Body of pancreas (tissue), 4 donors: ENCODE results near the gene GABRB1. TPM values are rescaled to one million over a fixed set of nuclear protein-coding genes. Genes with fewer than 3 reads are reported as not detected.

Experiments
- ATAC-seq: fragments of 150-250 bp; one replicate; pipeline ENCODE4 v1.9.1; 2016
- DNase-seq, 4 donors: peaks; one replicate each; pipeline ENCODE4 v3.0.0-alpha.2; 2019
- H3K27ac ChIP-seq, 4 donors: fragments of 200-600 bp; sonication (generic); 1 replicate in 3 of 4; 2 replicates in 1 of 4; pipeline versions ENCODE4 v1.5.1 to v1.6.1; 2016 to 2019; ENCODE audit warnings: mild to moderate bottlenecking in 1 of 4, mixed read lengths in 1 of 4, moderate library complexity in 1 of 4
- H3K27me3 ChIP-seq, 2 donors: fragments of 200-600 bp; sonication (generic); one replicate each; pipeline ENCODE4 v1.6.0; 2016; ENCODE audit warnings: mild to moderate bottlenecking in 1 of 2
- H3K36me3 ChIP-seq, 2 donors: fragments of 200-600 bp; sonication (generic); replicated peaks in 1 of 2; 2 replicates each; pipeline ENCODE4 v1.5.1; 2016; ENCODE audit warnings: low read depth in 2 of 2; ENCODE audit not compliant: insufficient read depth in 1 of 2
- H3K4me1 ChIP-seq: fragments of 200-600 bp; sonication (generic); one replicate; pipeline ENCODE4 v1.6.0; 2016
- H3K4me3 ChIP-seq, 2 donors: fragments of 200-600 bp; sonication (generic); 1 replicate in 1 of 2; 2 replicates in 1 of 2; pipeline ENCODE4 v1.5.1; 2016 to 2019
- H3K9me3 ChIP-seq, 3 donors: fragments of 200-600 bp; sonication (generic); 1 replicate in 2 of 3; 2 replicates in 1 of 3; pipeline ENCODE4 v1.5.1; 2016
- POLR2A ChIP-seq, 3 donors: fragments of 450-650 bp; IDR thresholded peaks; one replicate each; pipeline ENCODE4 v1.6.1; 2016; ENCODE audit warnings: antibody characterized with exemption in 3 of 3, mild to moderate bottlenecking in 2 of 3
- WGBS, 2 donors: methylation state at CpG; one replicate each; pipeline ENCODE4 v1.1.5; 2017; 5-methylcytosine and 5-hydroxymethylcytosine counted together
- intact Hi-C: fragments of 100-400 bp; cut with DNase I; formaldehyde crosslinking; loops from one replicate; pipeline ENCODE4 v1.15.1; 2023
- total RNA-seq, 2 donors: library from RNA; depleted of rRNA; stranded (reverse); fragments of >200 nt; gene quantifications; one replicate each; pipeline ENCODE4 v1.1.0, GENCODE V29; 2016
- TF ChIP-seq, protein P1 (sequence below), 7 experiments: fragments of 450-650 bp in 4 of 7; fragments of 200-600 bp in 3 of 7; sonication (generic) in 3 of 7; IDR thresholded peaks; one replicate each; pipeline ENCODE4 v1.5.1; 2016 to 2019; ENCODE audit warnings: antibody characterized with exemption in 7 of 7

GABRB1 gene
- total RNA-seq, 2 donors from 2014 or later, result not detected

DNA sequence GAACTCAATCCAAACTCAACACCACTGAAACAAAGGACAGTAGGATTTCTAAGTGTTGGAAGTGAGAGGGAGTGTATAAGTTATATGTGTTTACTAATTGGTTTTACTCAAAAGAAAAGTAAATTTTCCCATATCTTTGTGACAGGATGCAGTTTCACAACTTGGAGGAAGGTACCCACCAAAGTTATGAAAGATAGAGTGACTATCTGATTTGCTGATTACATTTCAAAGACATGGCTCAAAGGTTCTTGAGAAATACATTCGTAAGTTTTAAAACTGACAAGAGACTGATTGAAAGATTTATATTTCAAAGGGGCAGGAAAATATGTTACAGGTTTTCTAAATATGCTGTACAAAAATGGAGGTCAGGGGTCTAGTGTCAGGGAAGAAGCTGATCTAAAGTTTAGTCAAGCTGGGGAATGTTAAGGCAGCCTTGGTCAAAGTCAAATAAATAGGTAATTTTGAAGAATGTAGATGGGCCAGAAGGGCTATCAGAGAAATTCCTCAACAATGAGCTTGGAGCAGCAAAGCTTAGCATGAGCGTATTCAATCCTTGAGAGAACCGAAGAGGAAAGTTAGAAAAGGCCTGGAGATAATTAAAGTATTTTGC lies 441.9 kb downstream of the GABRB1 start:
- Histone ChIP-seq H3K9me3 (no peaks in the 10 kb centered on the region), H3K36me3 (no peaks in the 10 kb centered on the region), H3K4me3 (no peak overlapping the region), H3K27ac (no peak overlapping the region), H3K27me3 (no peaks in the 10 kb centered on the region), H3K4me1 (no peaks in the 10 kb centered on the region)
- DNase-seq, result no peak
- TF ChIP-seq POLR2A (IDR thresholded peaks at IDR 0.05), result no peak
- TF ChIP-seq, protein P1, sequence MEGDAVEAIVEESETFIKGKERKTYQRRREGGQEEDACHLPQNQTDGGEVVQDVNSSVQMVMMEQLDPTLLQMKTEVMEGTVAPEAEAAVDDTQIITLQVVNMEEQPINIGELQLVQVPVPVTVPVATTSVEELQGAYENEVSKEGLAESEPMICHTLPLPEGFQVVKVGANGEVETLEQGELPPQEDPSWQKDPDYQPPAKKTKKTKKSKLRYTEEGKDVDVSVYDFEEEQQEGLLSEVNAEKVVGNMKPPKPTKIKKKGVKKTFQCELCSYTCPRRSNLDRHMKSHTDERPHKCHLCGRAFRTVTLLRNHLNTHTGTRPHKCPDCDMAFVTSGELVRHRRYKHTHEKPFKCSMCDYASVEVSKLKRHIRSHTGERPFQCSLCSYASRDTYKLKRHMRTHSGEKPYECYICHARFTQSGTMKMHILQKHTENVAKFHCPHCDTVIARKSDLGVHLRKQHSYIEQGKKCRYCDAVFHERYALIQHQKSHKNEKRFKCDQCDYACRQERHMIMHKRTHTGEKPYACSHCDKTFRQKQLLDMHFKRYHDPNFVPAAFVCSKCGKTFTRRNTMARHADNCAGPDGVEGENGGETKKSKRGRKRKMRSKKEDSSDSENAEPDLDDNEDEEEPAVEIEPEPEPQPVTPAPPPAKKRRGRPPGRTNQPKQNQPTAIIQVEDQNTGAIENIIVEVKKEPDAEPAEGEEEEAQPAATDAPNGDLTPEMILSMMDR (IDR thresholded peaks at IDR 0.05), result no peak
- intact Hi-C loops, result no loop called here
- 87 to 91% methylated on average over 3 of the region's 3 CpGs for WGBS, 2 donors
- ATAC-seq, result no peak

DNA sequence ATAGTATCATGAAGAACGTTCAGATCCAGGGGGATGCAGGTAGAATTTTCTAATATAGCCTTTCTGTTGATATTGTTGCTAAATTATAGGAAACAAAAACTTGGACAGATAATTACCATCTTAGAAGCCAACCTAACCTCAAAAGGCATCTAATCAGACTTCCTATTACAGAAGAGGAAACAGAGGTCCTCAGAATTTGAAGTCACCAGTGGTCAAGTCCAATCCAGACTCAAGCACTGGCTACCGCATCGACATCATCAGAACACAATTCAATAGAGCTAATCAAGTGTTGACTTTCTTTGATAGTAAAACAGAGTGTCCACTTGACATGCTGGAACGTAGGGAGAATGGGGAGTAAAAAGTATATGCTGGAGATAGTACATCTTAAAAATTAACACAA lies 443.4 kb downstream of the GABRB1 start:
- no peaks in the 10 kb centered on the region for H3K27me3 ChIP-seq
- intact Hi-C loops, result no loop called here
- WGBS, 2 donors, result 54 to 57% methylated on average over 4 of the region's 4 CpGs
- ATAC-seq (no peak), DNase-seq (no peak)
- no peak overlapping the region for H3K4me3 ChIP-seq
- H3K4me1 ChIP-seq, result no peaks in the 10 kb centered on the region
- no peaks in the 10 kb centered on the region for H3K36me3 ChIP-seq
- no peak overlapping the region for H3K27ac ChIP-seq
- TF ChIP-seq, protein P1 (IDR thresholded peaks at IDR 0.05), result no peak
- TF ChIP-seq POLR2A (IDR thresholded peaks at IDR 0.05), result no peak
- H3K9me3 ChIP-seq, result no peaks in the 10 kb centered on the region

DNA sequence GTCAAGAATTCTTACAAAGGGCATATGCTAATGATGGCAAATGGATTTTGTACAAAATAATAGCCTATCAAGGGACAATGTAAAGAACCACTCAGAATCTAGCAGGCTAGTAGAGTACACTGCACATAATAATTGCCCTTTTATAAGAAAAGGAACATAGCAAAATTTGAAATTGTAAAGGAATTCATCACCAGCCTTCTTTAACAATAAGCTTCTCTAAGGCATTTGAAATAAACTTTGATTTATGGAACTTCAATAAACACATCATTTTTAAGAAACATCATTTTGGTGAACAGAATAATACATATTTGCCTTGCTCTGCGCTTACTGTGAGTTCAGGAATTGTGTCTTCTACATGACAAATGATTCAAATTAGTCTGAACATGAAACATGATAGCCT lies 444.0 kb downstream of the GABRB1 start:
- no peak for ATAC-seq
- H3K36me3 ChIP-seq, result no peaks in the 10 kb centered on the region
- intact Hi-C loops, result no loop called here
- H3K9me3 ChIP-seq, result no peaks in the 10 kb centered on the region
- no peak overlapping the region for H3K4me3 ChIP-seq
- no peak for TF ChIP-seq POLR2A (IDR thresholded peaks at IDR 0.05)
- TF ChIP-seq, protein P1 (IDR thresholded peaks at IDR 0.05), result no peak
- no peak overlapping the region for H3K27ac ChIP-seq
- WGBS, 2 donors, result 48 to 71% methylated on average over 1 of the region's 1 CpG
- no peaks in the 10 kb centered on the region for H3K4me1 ChIP-seq
- no peaks in the 10 kb centered on the region for H3K27me3 ChIP-seq
- no peak for DNase-seq

Other genes with a start within 250 kb of the GABRB1 start
- gene COX7B2, start 122.3 kb upstream of the GABRB1 start, total RNA-seq, result not detected
- gene GABRA4, start 38.0 kb upstream of the GABRB1 start, total RNA-seq, result under 1 TPM in 1 of 2 donors, not detected in 1; 0.78 TPM